HG03103 (cell line): ENCODE data around the gene CDC40.

Source experiments
- ATAC-seq: cut with Tn5 transposase; IDR thresholded peaks from one replicate; pipeline ENCODE4 v1.9.1; 2021; ENCODE audit warnings: low read depth; ENCODE audit not compliant: unreplicated experiment

The CDC40 gene

DNA sequence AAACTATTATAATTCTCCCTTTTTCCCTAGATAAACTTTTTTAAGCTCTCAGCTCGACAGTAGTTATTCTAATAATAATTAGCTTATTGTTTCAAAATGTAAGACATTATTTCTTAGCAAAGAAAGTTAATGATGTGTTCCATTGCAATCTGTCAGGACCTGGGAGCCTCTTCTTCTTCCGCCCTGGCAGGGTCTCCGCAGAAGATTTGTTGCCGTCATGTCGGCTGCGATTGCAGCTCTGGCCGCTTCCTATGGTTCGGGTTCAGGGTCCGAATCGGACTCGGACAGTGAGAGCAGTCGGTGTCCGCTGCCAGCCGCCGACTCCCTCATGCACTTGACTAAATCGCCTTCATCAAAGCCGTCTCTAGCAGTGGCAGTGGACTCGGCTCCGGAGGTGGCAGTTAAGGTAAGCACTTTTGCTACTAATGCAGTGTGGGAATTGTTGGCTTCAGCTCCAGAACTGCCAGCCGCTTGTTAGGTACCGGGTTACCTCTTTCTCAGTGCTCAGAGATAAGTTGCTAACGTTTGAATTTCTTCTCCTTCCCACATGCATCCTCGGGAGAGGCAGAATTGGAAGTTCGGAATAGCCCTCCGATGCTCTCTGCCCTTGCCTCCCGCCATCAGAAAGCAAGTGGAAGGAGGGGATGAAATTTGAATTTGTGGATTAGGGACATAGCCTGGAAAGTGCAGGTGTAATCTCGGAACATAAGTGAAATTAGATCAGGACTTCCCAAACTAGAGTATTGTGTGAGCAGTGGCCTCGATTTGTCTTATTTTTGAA, at the start of gene CDC40:
TSS of gene CDC40 (plus strand) at position 200 of the 781 bp plus-strand sequence. CDS start at position 218, 18 bp downstream.
- peak; percentile 34 for ATAC-seq

DNA sequence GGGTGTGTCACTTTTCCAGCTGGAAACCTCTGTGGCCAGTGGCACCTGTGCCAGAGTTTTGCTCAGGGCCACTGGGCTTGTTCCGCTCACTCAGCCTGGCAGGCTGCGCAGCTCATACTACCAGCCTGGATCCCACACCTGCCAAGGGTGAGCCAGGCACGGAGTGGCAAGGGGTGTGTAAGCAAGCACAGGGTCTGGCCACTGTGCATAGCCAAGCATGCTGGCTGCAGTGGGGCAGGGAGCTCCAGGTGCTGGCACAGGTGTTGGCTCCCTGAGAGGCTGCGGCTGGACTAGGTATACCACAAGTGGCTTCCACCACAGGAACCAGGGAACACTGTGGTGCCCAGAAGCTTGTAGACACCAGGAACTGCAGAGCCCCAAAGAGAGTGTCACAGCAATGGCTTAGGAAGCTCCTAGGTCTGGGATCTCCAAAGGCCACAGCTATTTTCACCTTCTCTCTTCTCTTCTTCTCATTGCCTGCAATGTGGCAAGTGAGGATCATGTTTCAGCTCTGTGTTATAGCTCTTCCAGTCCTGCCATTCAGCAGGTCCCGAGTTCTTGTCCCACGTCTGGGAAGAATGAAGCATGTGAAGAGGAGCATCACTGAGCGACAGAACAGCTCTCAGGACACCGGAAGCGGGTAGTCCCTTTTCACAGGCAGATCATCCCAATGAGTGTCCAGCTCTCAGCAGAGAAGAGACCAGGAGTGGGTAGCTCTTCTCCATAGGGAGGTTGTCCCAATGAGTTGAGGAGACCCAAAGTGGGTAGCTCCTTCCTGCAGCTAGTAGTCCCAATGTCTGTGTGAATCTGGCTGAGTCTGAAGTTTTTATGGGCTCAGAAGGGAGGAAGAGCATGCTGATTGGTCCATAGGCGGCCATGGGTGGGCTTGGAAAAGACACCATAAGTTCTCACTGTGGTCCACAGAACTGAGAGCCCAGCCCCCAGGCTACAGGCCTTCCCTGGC, 42.0 kb upstream of the CDC40 start:
- ATAC-seq = no peak

- ATAC-seq = no peak
Observed at GRCh38 chr6:110139052-110139451, 41.2 kb upstream of the CDC40 start.

- no peak for ATAC-seq
Observed at GRCh38 chr6:110140650-110141049, 39.6 kb upstream of the CDC40 start.

GRCh38 chr6:110147870-110148269, 32.4 kb upstream of the CDC40 start:
- no peak for ATAC-seq

- no peak for ATAC-seq
Observed at GRCh38 chr6:110158479-110158878, 21.7 kb upstream of the CDC40 start.

GRCh38 chr6:110170081-110170480, 10.1 kb upstream of the CDC40 start:
- no peak for ATAC-seq

GRCh38 chr6:110173506-110174132, 6.6 kb upstream of the CDC40 start:
- no peak for ATAC-seq

- ATAC-seq = no peak
Observed at GRCh38 chr6:110178626-110179405, 1.4 kb upstream of the CDC40 start.

GRCh38 chr6:110179406-110180227, 610 bp upstream of the CDC40 start, which contains the start of gene WASF1:
TSS of gene WASF1 (minus strand) at chr6:110179670. CDS start at chr6:110127601, 52,069 bp downstream.
- peak; percentile 64 for ATAC-seq

DNA sequence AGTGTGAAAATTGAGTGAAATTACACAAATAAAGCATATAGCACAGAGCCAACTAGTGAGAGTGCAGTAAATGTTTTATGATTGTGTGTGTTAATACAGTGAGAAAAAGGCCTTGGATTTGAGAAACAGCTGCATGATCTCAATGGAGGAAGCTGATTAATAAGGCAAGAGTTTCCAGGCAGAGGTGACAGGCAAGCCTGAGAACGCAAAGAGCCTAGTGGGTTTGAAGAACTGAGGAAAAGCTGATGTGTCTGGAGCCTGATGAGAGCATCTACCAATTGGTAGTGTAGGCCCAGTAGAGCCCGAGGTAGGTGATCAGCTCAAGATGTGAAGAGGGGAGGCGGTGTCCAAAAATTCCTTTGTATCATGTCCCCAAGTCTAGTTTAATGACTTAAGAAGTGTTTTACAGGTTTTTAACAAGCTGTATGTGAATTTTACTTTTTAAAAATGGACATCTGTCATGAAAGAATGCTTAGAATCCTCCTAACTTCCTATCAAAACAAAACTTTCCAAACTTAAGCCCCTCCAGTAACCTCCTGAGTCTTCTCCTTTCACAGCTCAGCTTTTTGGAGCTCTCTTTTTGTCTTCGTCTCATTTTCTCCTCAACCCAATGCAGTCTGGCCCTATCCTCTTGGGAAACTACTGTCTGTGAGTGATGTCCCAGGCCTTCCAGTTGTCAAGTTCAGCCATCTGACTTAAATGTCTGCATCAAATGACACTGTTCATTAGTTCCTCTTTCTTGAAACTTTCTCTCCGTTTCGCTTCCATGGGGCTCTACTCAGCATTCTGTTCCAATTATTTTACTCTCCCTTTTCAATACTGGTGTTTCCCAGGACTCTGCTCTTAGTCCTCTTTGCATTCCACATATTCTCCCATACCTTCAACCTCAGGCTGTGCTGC, 1.2 kb downstream of the CDC40 start:
- ATAC-seq = no peak

GRCh38 chr6:110183292-110183885, 3.2 kb downstream of the CDC40 start:
- ATAC-seq = no peak

DNA sequence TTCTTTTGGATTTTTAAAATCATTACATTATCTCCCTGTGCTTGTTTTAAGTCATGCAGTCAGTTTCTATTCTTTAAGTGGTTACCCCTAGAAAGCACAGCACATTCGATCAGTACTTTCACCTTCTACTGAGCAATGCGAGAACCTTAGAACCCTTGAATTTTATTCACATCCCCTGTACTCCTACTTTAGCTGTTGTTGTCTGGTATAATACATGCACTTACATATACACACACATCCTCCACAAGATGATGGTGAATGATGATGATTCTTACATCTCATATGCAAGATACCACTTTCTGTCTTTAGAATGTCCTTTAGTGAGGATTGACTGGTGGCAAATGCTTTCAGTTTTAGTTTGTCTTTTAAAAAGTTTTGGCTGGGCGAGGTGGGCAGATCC, 5.7 kb downstream of the CDC40 start:
- ATAC-seq = peak; percentile 54

DNA sequence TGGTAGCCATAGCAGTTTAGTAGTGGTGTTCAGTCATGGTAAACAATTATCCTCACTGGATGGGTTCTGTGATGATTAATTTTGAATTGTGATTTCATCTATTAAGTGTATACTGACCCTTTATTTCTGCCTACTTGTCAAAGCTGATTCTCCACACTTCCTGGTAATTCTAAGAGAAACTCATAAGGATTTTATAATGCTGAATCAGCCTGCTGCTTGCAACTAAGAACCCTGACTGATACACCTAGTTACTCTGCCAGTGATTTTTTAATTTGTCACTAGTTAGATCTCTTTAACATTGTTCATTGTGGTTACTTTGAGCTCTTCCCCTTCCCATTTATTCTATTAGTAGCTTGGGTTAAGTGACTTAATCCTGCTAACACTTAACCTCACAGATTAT, 8.6 kb downstream of the CDC40 start:
- no peak for ATAC-seq

DNA sequence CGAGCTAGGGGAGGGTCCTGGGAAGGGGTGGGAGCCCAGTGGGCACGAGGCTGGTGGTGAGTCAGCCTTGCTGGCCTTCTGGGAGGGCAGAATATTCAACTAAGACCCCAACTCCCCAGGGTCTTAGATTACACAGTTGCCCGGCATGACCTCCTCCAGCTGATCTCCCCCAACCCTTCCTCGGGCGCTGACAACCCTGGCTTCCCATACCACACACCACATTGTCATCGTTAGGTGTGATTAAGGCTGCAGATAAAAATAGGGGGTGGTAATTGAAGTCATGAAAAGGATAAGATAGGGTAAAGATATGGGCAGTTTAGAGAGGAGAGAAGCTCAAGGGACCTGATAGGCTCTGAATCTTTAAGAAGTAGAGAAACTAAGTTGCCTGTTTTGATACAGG, 10.5 kb downstream of the CDC40 start:
- ATAC-seq = no peak

DNA sequence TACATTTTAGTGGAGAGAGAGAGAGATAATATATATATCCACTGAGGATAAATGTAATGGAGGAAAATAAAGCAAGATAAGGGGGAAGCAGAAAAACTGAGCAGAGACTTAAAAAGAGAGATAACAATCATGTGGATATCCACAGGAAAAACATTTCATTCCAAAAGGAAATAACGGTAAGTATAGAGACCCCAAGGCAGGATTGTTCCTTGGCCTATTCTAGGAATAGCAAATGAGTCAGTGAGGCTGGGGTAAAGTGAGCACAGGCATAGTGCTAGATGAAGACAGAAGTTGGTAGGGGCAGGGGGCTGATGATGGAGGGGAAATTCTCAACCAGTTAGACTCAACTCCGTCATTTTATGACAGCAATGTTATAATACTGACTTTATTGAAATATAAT, 11.2 kb downstream of the CDC40 start:
- ATAC-seq = no peak

DNA sequence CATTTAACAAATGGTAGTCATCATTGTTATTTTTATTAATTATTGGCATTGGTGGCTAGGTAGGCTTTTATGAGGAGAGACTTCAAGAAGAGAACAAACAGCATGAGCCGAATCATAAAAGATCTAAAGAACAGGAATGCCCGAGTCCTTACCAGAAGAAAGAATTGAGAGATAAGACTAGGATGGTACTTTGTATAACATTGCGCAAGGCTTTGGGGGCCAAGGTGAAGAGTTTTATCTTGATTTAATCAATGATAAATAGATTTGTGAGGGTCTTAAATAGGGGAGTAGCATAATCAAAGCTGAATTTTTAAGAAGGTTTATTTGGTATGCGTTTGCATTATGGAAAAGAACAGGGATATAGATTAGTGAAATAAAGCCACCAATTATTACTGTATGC, 15.4 kb downstream of the CDC40 start:
- no peak for ATAC-seq

DNA sequence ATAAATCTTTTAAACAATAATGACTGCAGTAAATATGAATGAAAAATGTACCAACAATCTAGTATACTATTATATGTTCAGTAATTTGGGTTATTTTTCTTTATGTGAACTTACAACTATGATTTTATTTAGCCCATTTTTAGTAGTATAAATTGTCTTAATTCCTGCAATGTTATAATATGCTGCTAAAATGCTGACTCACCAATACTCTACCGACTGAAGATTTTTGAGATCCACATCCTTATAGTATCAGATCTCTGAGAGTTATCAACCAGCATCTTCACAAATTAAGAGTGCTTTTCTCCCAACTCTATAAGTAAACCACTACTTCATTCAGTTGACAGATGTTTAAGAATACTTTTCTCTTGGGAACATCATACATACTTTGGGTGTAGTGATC, 16.6 kb downstream of the CDC40 start:
- no peak for ATAC-seq
